Common myeloid progenitor, CD34-positive (primary cell): ENCODE results near the gene C20orf204.
A peak's percentile ranks its signal among the peaks of the same experiment; 100 is the strongest.

Source experiments
- CTCF ChIA-PET: fragments of 350-600 bp; sonication (Branson Sonifier 250); formaldehyde crosslinking; loops from one replicate; lab custom pipeline; 2021; ENCODE audit warnings: antibody characterized with exemption; lab: Charles Lee
- POLR2A ChIA-PET: fragments of 350-600 bp; sonication (Branson Sonifier 250); formaldehyde crosslinking; loops from one replicate; lab custom pipeline; 2021; ENCODE audit warnings: antibody characterized with exemption; lab: Charles Lee
- DNase-seq, 3 donors: peaks; one replicate each; pipeline versions ENCODE4 v3.0.0 to v3.0.0-alpha.2; 2013
- H3K27ac ChIP-seq, 2 experiments: 1 replicate in 1 of 2; 2 replicates in 1 of 2; pipeline ENCODE4 v1.7.0; 2013; ENCODE audit warnings: inconsistent platforms in 2 of 2, low read length in 2 of 2, mild to moderate bottlenecking in 2 of 2, low read depth in 1 of 2, moderate library complexity in 1 of 2; ENCODE audit not compliant: severe bottlenecking in 2 of 2, insufficient read depth in 1 of 2, poor library complexity in 1 of 2
- H3K27me3 ChIP-seq, 5 experiments: replicated peaks in 2 of 5; 1 replicate in 3 of 5; 2 replicates in 2 of 5; pipeline versions ENCODE4 v1.6.1 to v1.7.0; 2013; ENCODE audit warnings: low read length in 4 of 5, mild to moderate bottlenecking in 2 of 5, moderate library complexity in 2 of 5, inconsistent platforms in 1 of 5; ENCODE audit not compliant: insufficient read depth in 5 of 5, control insufficient read depth in 4 of 5
- H3K36me3 ChIP-seq, 4 experiments: 1 replicate in 2 of 4; 2 replicates in 2 of 4; pipeline versions ENCODE4 v1.6.1 to v1.7.0; 2013; ENCODE audit warnings: low read length in 3 of 4, control low read depth in 1 of 4, mild to moderate bottlenecking in 1 of 4; ENCODE audit not compliant: control insufficient read depth in 4 of 4, insufficient read depth in 4 of 4
- H3K4me1 ChIP-seq, 4 experiments: 1 replicate in 3 of 4; 2 replicates in 1 of 4; pipeline versions ENCODE4 v1.6.1 to v1.7.1; 2013; ENCODE audit warnings: low read length in 3 of 4, mild to moderate bottlenecking in 3 of 4, control low read depth in 1 of 4, inconsistent platforms in 1 of 4, moderate library complexity in 1 of 4; ENCODE audit not compliant: control insufficient read depth in 4 of 4, insufficient read depth in 4 of 4; ENCODE audit errors: control extremely low read depth in 1 of 4
- H3K4me3 ChIP-seq, 7 experiments: 1 replicate in 4 of 7; 2 replicates in 3 of 7; pipeline versions ENCODE4 v1.5.1 to v1.7.0; 2013; ENCODE audit warnings: mild to moderate bottlenecking in 7 of 7, low read length in 6 of 7, moderate library complexity in 6 of 7, inconsistent platforms in 2 of 7, low read depth in 2 of 7, control low read depth in 1 of 7; ENCODE audit not compliant: insufficient read depth in 4 of 7, control insufficient read depth in 1 of 7; ENCODE audit errors: extremely low read depth in 1 of 7
- H3K9me3 ChIP-seq, 5 experiments: 1 replicate in 4 of 5; 2 replicates in 1 of 5; pipeline versions ENCODE4 v1.6.1 to v1.7.1; 2013; ENCODE audit warnings: low read length in 4 of 5, mild to moderate bottlenecking in 2 of 5, inconsistent platforms in 1 of 5, low read depth in 1 of 5, moderate library complexity in 1 of 5; ENCODE audit not compliant: control insufficient read depth in 4 of 5, insufficient read depth in 2 of 5; ENCODE audit errors: control extremely low read depth in 1 of 5
- WGBS: methylation state at CpG from one replicate; pipeline ENCODE4 v1.1.5; 2013; ENCODE audit not compliant: insufficient coverage; 5-methylcytosine and 5-hydroxymethylcytosine counted together

The C20orf204 gene

GRCh38 chr20:64037498-64038213 lies 1.7 kb downstream of the C20orf204 start:
- peak in 1 of 3 donors; percentile 46 for DNase-seq
- Histone ChIP-seq H3K36me3 (peaks cover 5 to 22% (median 19%) of the 10 kb centered on the region in 4 experiments), H3K27ac (no peak overlapping the region), H3K4me1 (peaks cover 10 to 69% (median 63%) of the 10 kb centered on the region in 4 experiments), H3K4me3 (peak overlapping the region in 2 of 7 experiments; percentile 26 to 78), H3K27me3 (peaks cover 0 to 8% (median 2%) of the 10 kb centered on the region in 5 experiments), H3K9me3 (no peaks in the 10 kb centered on the region)
- POLR2A ChIA-PET = interaction anchor here (0.6 to 1.7 kb wide), 3 partner anchors 12 to 43 kb away, joined by 3 to 6 read pairs (median 3); partner anchors contain the start of genes SOX18 and TCEA2
- CTCF ChIA-PET = interaction anchor here (0.7 to 7.5 kb wide), 15 partner anchors 10 to 83 kb away, joined by 3 to 187 read pairs (median 6); partner anchors contain the start of genes PRPF6, RGS19, SAMD10 and SOX18
- 14% methylated on average over 28 of the region's 36 CpGs for WGBS

- H3K36me3 ChIP-seq = peaks cover 3 to 18% (median 14%) of the 10 kb centered on the region in 4 experiments
- ChIA-PET CTCF (interaction anchor here (0.7 to 7.5 kb wide), 15 partner anchors 10 to 82 kb away, joined by 3 to 187 read pairs (median 6); partner anchors contain the start of genes PRPF6, RGS19, SAMD10 and SOX18), POLR2A (interaction anchor here (0.6 to 1.8 kb wide), 9 partner anchors 11 to 82 kb away, joined by 3 to 9 read pairs (median 3); partner anchors contain the start of genes OPRL1, RGS19, SAMD10 and SOX18)
- H3K27me3 ChIP-seq = peaks cover 0 to 8% (median 2%) of the 10 kb centered on the region in 5 experiments
- DNase-seq = no peak
- no peak overlapping the region for H3K27ac ChIP-seq
- H3K4me1 ChIP-seq = peaks cover 10 to 69% (median 63%) of the 10 kb centered on the region in 4 experiments
- H3K4me3 ChIP-seq = peak overlapping the region in 5 of 7 experiments; percentile 21 to 78 (median 58)
- WGBS = 1% methylated on average over 14 of the region's 30 CpGs
- no peaks in the 10 kb centered on the region for H3K9me3 ChIP-seq
Measured at GRCh38 chr20:64038224-64038564, 2.2 kb downstream of the C20orf204 start.

DNA sequence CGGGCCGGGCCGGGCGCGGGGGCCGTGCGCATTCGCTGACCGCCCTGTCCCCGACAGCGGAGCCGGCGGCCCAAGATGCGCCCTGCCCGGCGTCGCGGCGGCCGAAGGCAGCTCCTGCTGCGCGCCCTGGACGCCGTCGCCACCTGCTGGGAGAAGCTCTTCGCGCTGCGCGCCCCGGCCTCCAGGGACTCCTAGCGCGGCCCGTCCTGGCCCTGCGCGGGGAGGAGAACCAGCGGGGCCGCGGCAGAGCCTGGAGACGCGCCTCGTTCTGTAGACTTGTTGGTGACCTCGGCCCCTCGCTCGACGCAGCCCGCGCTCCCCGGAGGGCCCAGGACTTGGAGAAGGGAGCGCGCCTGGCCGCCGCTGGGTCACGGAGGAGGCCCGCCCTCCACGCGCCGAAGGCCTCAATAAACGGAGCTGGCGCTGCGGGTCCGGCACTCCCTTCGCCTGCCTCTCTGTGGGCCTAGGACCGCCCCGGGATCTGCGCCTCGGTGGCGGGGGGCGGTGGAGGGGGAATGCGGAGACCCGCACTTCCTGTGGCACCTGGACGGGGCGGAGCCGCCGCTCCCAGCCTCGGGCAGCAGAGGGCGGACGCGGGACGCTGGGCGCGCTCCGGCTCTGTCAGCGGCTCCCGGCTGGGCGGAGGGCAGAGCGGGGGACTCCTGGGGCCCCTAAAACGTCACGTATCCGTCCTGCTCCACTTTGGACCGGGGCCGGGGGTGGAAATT lies 2.7 kb downstream of the C20orf204 start:
- CTCF ChIA-PET = interaction anchor here (0.7 to 7.5 kb wide), 18 partner anchors 9 to 82 kb away, joined by 3 to 187 read pairs (median 5); partner anchors contain the start of genes PRPF6, RGS19, SAMD10 and SOX18
- POLR2A ChIA-PET = interaction anchor here (1.0 to 1.8 kb wide), 8 partner anchors 11 to 81 kb away, joined by 3 to 9 read pairs (median 4); partner anchors contain the start of genes OPRL1, RGS19, SAMD10 and SOX18
- Histone ChIP-seq H3K27ac (no peak overlapping the region), H3K36me3 (peaks cover 3 to 13% (median 12%) of the 10 kb centered on the region in 4 experiments), H3K4me1 (peaks cover 10 to 69% (median 63%) of the 10 kb centered on the region in 4 experiments), H3K4me3 (peak overlapping the region; percentile 21 to 78 (median 49)), H3K27me3 (peaks cover 0 to 8% (median 2%) of the 10 kb centered on the region in 5 experiments), H3K9me3 (no peaks in the 10 kb centered on the region)
- under 1% methylated on average over 78 of the region's 91 CpGs for WGBS
- DNase-seq = peak; percentile 60 to 80 (median 72)

- ChIA-PET CTCF (interaction anchor here (1.0 to 7.5 kb wide), 11 partner anchors 9 to 81 kb away, joined by 3 to 187 read pairs (median 7); partner anchors contain the start of genes PRPF6, RGS19, SAMD10 and SOX18), POLR2A (interaction anchor here (1.3 to 1.8 kb wide), 6 partner anchors 10 to 43 kb away, joined by 3 to 9 read pairs (median 4); partner anchors contain the start of genes OPRL1, RGS19, SOX18 and TCEA2)
- H3K36me3 ChIP-seq = peaks cover 0 to 6% (median 5%) of the 10 kb centered on the region in 4 experiments
- peaks cover 10 to 71% (median 66%) of the 10 kb centered on the region in 4 experiments for H3K4me1 ChIP-seq
- 22% methylated on average over 13 of the region's 17 CpGs for WGBS
- peaks cover 0 to 8% (median 2%) of the 10 kb centered on the region in 5 experiments for H3K27me3 ChIP-seq
- H3K27ac ChIP-seq = no peak overlapping the region
- DNase-seq = no peak
- H3K4me3 ChIP-seq = peak overlapping the region in 4 of 7 experiments; percentile 21 to 78 (median 60)
- H3K9me3 ChIP-seq = no peaks in the 10 kb centered on the region
Measured at GRCh38 chr20:64039293-64040160, 3.5 kb downstream of the C20orf204 start.

DNA sequence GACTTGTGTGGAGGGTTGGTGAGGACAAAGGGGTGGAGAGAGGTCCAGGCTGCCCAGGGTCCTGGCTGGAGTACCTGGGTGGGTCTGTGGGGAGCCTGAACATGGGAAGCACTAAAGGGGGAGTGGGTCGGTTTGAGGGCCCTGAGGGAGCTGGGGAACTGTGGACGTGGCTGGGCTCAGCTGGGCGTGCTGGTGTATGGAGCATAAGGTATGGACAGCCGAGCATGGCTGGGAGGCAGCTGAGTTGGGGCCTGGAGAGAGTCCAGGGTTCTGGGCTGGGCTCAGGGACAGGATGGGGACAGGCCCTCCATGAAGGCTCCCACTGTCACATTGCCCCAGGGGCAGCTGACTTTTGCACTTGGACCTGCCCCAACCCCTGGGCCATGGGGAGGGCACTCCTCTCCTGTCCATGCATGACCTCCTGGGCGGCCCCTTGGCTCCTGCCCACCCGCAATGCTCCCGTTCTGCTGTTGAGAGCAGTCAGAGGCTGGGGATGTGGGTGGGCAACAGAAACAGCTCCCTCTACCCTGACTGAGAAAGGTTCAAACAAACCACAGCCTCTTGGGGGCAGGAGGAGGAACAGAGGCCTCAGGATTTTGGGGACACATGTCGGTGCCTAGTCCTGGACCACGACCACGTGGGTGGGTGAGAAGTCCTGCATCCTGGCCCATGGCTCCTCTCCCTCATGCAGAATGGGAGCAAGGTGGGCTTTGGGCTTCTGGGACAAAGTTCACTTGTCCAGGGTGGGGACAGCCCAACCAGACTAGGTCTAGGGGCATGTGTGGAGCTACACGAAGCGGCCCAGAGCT lies 4.5 kb downstream of the C20orf204 start:
- no peak overlapping the region for H3K27ac ChIP-seq
- peak overlapping the region in 3 of 7 experiments; percentile 1 to 69 (median 43) for H3K4me3 ChIP-seq
- H3K27me3 ChIP-seq = peaks cover 0 to 8% (median 2%) of the 10 kb centered on the region in 5 experiments
- H3K36me3 ChIP-seq = no peaks in the 10 kb centered on the region
- WGBS = 81% methylated on average over 11 of the region's 12 CpGs
- DNase-seq = no peak
- POLR2A ChIA-PET = no interaction called here
- H3K9me3 ChIP-seq = no peaks in the 10 kb centered on the region
- CTCF ChIA-PET = interaction anchor here (1.1 to 7.5 kb wide), 7 partner anchors 15 to 80 kb away, joined by 3 to 187 read pairs (median 7); partner anchors contain the start of genes PRPF6, SAMD10, SOX18 and TCEA2
- H3K4me1 ChIP-seq = peaks cover 10 to 79% (median 74%) of the 10 kb centered on the region in 4 experiments
